C4-2B (cell line): ENCODE data around the gene DHX15.

Experiments used
- CTCF ChIP-seq: fragments of 450-650 bp; conservative IDR thresholded peaks from 2 replicates; pipeline ENCODE4 v1.5.1; 2017; ENCODE audit warnings: mild to moderate bottlenecking
- ZFX ChIP-seq: fragments of 450-650 bp; IDR thresholded peaks from 2 replicates; pipeline ENCODE4 v1.6.1; 2017

- TF ChIP-seq CTCF (no peak), ZFX (no peak)
Measured at GRCh38 chr4:24560868-24561368, 23.4 kb downstream of the DHX15 start.
